ENCODE data around the gene MAPKAP1.
A peak's percentile ranks its signal among the peaks of the same experiment; 100 is the strongest.

The MAPKAP1 gene

DNA sequence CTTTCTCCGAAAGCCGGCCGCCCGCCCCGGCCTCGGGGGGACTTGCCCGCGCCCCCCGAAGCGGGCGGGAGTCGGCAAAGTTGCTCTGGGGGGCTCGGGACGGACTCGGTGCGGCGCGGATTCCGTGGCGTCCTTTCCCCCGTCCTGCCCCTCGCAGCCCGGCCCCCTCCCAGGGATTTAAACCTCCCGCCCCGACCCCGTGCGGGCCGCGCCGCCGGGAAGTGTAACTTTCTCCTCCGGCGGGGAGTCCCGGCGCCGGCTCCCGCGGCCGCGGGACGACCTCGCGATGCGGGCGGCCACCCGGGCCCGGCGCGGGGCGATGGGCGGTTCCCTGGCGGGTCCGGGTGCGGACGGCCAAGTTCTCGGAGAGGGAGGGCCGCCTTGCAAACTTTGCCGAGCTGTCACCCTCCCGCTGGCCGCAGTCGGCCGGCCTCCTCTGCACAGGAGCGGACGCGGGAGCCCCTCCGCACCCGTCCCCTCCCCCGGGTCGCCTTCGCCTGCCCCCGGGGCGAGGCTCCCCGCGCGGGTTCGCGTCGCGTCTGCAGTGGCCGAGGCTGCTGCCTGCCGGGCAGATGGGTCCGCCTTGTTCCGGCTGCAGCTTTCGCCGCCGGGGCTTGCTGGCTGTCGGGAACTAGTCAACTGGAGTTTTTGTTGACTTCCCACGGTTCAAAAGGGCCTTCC, 40.9 kb upstream of the MAPKAP1 start:
- peak overlapping the region; percentile 65 to 70 for H3K9ac ChIP-seq (ENCODE audit: low read depth in 1 of 2, low read length in 2 of 2)
- no peaks in the 10 kb centered on the region for H3K27me3 ChIP-seq (ENCODE audit: control insufficient read depth in 1 of 2, insufficient read depth in 2 of 2, low read length in 2 of 2)
- no peaks in the 10 kb centered on the region for H3K36me3 ChIP-seq (ENCODE audit: control insufficient read depth in 1 of 2, insufficient read depth in 2 of 2, low read length in 2 of 2)
- peaks cover 13 to 15% of the 10 kb centered on the region in 2 donors for H3K4me1 ChIP-seq (ENCODE audit: control insufficient read depth in 1 of 2, insufficient read depth in 2 of 2, low read length in 2 of 2)
- H3K27ac ChIP-seq (ENCODE audit: low read depth, low read length): no peak overlapping the region
- H3K4me3 ChIP-seq (ENCODE audit: low read depth in 1 of 2, low read length in 2 of 2): peak overlapping the region; percentile 82 to 86
- no peaks in the 10 kb centered on the region for H3K9me3 ChIP-seq (ENCODE audit: control insufficient read depth in 1 of 2, low read length in 2 of 2)

DNA sequence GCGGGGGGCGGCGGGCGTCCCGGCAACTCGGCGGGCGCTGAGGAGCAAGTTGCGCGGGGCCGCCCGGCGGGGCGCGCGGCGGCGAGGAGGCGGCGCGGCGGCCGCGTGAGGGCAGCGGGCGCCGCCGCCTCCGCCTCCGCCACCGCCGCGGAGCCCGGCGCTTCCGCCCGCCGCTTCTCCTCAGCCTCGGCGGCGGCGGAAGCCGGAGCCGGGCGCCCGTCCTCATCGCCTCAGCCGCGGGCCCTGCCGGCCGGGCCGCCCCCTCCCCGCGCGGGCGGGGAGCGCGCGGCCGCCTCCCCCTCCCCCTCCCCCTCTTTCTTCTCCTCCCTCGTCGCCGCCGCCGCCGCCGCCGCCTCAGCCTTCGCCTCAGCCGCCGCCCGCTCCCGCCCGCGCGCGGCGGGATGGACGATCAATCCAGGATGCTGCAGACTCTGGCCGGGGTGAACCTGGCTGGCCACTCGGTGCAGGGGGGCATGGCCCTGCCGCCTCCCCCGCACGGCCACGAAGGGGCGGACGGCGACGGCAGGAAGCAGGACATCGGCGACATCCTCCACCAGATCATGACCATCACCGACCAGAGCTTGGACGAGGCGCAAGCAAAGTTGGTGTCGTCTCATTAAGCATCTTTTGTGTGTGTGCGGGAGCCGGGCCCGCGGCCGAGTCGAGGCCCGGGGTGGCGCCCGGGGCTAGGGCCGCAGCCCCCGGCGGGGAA, 40.2 kb upstream of the MAPKAP1 start, which contains the start of gene PBX3:
Gene PBX3, plus strand, starts transcription at position 321 of the 712 bp plus-strand sequence.
- Histone ChIP-seq H3K9me3 (ENCODE audit: control insufficient read depth in 1 of 2, low read length in 2 of 2) (no peaks in the 10 kb centered on the region), H3K4me3 (ENCODE audit: low read depth in 1 of 2, low read length in 2 of 2) (peak within 1 kb of the TSS; percentile 83 to 86), H3K4me1 (ENCODE audit: control insufficient read depth in 1 of 2, insufficient read depth in 2 of 2, low read length in 2 of 2) (peaks cover 13 to 15% of the 10 kb centered on the region in 2 donors), H3K27me3 (ENCODE audit: control insufficient read depth in 1 of 2, insufficient read depth in 2 of 2, low read length in 2 of 2) (no peaks in the 10 kb centered on the region), H3K9ac (ENCODE audit: low read depth in 1 of 2, low read length in 2 of 2) (peak within 1 kb of the TSS; percentile 65 to 70), H3K36me3 (ENCODE audit: control insufficient read depth in 1 of 2, insufficient read depth in 2 of 2, low read length in 2 of 2) (no peaks in the 10 kb centered on the region), H3K27ac (ENCODE audit: low read depth, low read length) (peak within 1 kb of the TSS; percentile 76)

- Histone ChIP-seq H3K4me3 (ENCODE audit: low read depth in 1 of 2, low read length in 2 of 2) (no peak overlapping the region), H3K9ac (ENCODE audit: low read depth in 1 of 2, low read length in 2 of 2) (no peak overlapping the region), H3K27me3 (ENCODE audit: control insufficient read depth in 1 of 2, insufficient read depth in 2 of 2, low read length in 2 of 2) (no peaks in the 10 kb centered on the region), H3K27ac (ENCODE audit: low read depth, low read length) (no peak overlapping the region), H3K36me3 (ENCODE audit: control insufficient read depth in 1 of 2, insufficient read depth in 2 of 2, low read length in 2 of 2) (no peaks in the 10 kb centered on the region), H3K9me3 (ENCODE audit: control insufficient read depth in 1 of 2, low read length in 2 of 2) (no peaks in the 10 kb centered on the region), H3K4me1 (ENCODE audit: control insufficient read depth in 1 of 2, insufficient read depth in 2 of 2, low read length in 2 of 2) (peaks cover 13 to 15% of the 10 kb centered on the region in 2 donors)
Observed at GRCh38 chr9:125746774-125747052, 39.7 kb upstream of the MAPKAP1 start.

GRCh38 chr9:125746017-125746773, 39.2 kb upstream of the MAPKAP1 start:
- peak overlapping the region in 1 of 2 donors; percentile 51 for H3K9ac ChIP-seq (ENCODE audit: low read depth in 1 of 2, low read length in 2 of 2)

GRCh38 chr9:125745682-125746016, 38.6 kb upstream of the MAPKAP1 start:
- Histone ChIP-seq H3K4me1 (ENCODE audit: control insufficient read depth in 1 of 2, insufficient read depth in 2 of 2, low read length in 2 of 2) (peaks cover 13 to 15% of the 10 kb centered on the region in 2 donors), H3K27ac (ENCODE audit: low read depth, low read length) (no peak overlapping the region), H3K36me3 (ENCODE audit: control insufficient read depth in 1 of 2, insufficient read depth in 2 of 2, low read length in 2 of 2) (no peaks in the 10 kb centered on the region), H3K9ac (ENCODE audit: low read depth in 1 of 2, low read length in 2 of 2) (peak overlapping the region in 1 of 2 donors; percentile 51), H3K4me3 (ENCODE audit: low read depth in 1 of 2, low read length in 2 of 2) (peak overlapping the region; percentile 74 to 83), H3K27me3 (ENCODE audit: control insufficient read depth in 1 of 2, insufficient read depth in 2 of 2, low read length in 2 of 2) (no peaks in the 10 kb centered on the region), H3K9me3 (ENCODE audit: control insufficient read depth in 1 of 2, low read length in 2 of 2) (no peaks in the 10 kb centered on the region)

More at GRCh38 chr9:125746017-125746773, 39.2 kb upstream of the MAPKAP1 start:
- Histone ChIP-seq H3K27ac (ENCODE audit: low read depth, low read length) (peak overlapping the region; percentile 76), H3K36me3 (ENCODE audit: control insufficient read depth in 1 of 2, insufficient read depth in 2 of 2, low read length in 2 of 2) (no peaks in the 10 kb centered on the region), H3K4me3 (ENCODE audit: low read depth in 1 of 2, low read length in 2 of 2) (peak overlapping the region; percentile 74 to 83), H3K4me1 (ENCODE audit: control insufficient read depth in 1 of 2, insufficient read depth in 2 of 2, low read length in 2 of 2) (peaks cover 13 to 15% of the 10 kb centered on the region in 2 donors), H3K27me3 (ENCODE audit: control insufficient read depth in 1 of 2, insufficient read depth in 2 of 2, low read length in 2 of 2) (no peaks in the 10 kb centered on the region), H3K9me3 (ENCODE audit: control insufficient read depth in 1 of 2, low read length in 2 of 2) (no peaks in the 10 kb centered on the region)

GRCh38 chr9:125745018-125745417, 38.0 kb upstream of the MAPKAP1 start:
- Histone ChIP-seq H3K36me3 (ENCODE audit: control insufficient read depth in 1 of 2, insufficient read depth in 2 of 2, low read length in 2 of 2) (no peaks in the 10 kb centered on the region), H3K27me3 (ENCODE audit: control insufficient read depth in 1 of 2, insufficient read depth in 2 of 2, low read length in 2 of 2) (no peaks in the 10 kb centered on the region), H3K9me3 (ENCODE audit: control insufficient read depth in 1 of 2, low read length in 2 of 2) (no peaks in the 10 kb centered on the region), H3K4me1 (ENCODE audit: control insufficient read depth in 1 of 2, insufficient read depth in 2 of 2, low read length in 2 of 2) (peaks cover 13 to 15% of the 10 kb centered on the region in 2 donors), H3K4me3 (ENCODE audit: low read depth in 1 of 2, low read length in 2 of 2) (no peak overlapping the region), H3K9ac (ENCODE audit: low read depth in 1 of 2, low read length in 2 of 2) (no peak overlapping the region), H3K27ac (ENCODE audit: low read depth, low read length) (no peak overlapping the region)

DNA sequence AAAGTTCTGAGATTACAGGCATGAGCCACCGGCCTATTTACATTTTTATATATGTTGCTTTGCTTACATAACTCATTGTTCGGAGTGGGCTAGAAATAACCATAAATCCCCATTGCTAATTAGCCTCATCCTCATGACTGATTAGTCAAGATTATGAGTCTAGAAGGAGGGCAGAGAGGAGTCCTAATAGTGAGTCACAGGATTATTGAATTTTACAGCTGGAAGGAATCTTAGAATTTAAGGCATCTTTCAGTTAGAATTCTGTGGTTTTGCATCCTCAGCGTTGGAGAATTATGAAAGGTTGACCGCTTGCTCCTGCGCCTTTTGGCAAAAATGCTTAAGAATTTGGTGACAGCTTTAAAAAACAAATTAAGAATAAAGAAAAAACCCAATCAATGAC, 37.6 kb upstream of the MAPKAP1 start:
- Histone ChIP-seq H3K4me1 (ENCODE audit: control insufficient read depth in 1 of 2, insufficient read depth in 2 of 2, low read length in 2 of 2) (peaks cover 13 to 15% of the 10 kb centered on the region in 2 donors), H3K9me3 (ENCODE audit: control insufficient read depth in 1 of 2, low read length in 2 of 2) (no peaks in the 10 kb centered on the region), H3K4me3 (ENCODE audit: low read depth in 1 of 2, low read length in 2 of 2) (no peak overlapping the region), H3K27ac (ENCODE audit: low read depth, low read length) (no peak overlapping the region), H3K9ac (ENCODE audit: low read depth in 1 of 2, low read length in 2 of 2) (no peak overlapping the region), H3K36me3 (ENCODE audit: control insufficient read depth in 1 of 2, insufficient read depth in 2 of 2, low read length in 2 of 2) (no peaks in the 10 kb centered on the region), H3K27me3 (ENCODE audit: control insufficient read depth in 1 of 2, insufficient read depth in 2 of 2, low read length in 2 of 2) (no peaks in the 10 kb centered on the region)

- Histone ChIP-seq H3K9ac (ENCODE audit: low read depth in 1 of 2, low read length in 2 of 2) (no peak overlapping the region), H3K4me1 (ENCODE audit: control insufficient read depth in 1 of 2, insufficient read depth in 2 of 2, low read length in 2 of 2) (peaks cover 12 to 15% of the 10 kb centered on the region in 2 donors), H3K4me3 (ENCODE audit: low read depth in 1 of 2, low read length in 2 of 2) (no peak overlapping the region), H3K9me3 (ENCODE audit: control insufficient read depth in 1 of 2, low read length in 2 of 2) (no peaks in the 10 kb centered on the region), H3K27me3 (ENCODE audit: control insufficient read depth in 1 of 2, insufficient read depth in 2 of 2, low read length in 2 of 2) (no peaks in the 10 kb centered on the region), H3K36me3 (ENCODE audit: control insufficient read depth in 1 of 2, insufficient read depth in 2 of 2, low read length in 2 of 2) (no peaks in the 10 kb centered on the region), H3K27ac (ENCODE audit: low read depth, low read length) (no peak overlapping the region)
Observed at GRCh38 chr9:125743682-125744428, 36.8 kb upstream of the MAPKAP1 start.

DNA sequence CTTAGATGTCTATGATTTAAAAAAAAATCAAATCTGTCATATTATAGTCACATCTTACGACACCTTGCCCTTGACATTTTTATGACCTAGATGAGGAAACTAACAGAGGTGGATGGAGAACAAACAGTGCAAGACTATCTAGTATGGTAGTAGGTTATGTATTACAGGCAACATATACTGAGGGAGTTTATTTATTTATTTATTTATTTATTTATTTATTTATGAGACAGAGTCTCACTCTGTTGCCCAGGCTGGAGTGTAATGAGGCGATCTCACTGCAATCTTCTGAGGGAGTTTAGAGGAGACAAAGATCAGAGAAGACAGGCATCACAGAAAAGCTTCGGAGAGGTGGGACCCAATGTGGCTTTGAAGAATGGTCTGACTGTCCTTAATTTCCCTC, 35.6 kb upstream of the MAPKAP1 start:
- no peaks in the 10 kb centered on the region for H3K9me3 ChIP-seq (ENCODE audit: control insufficient read depth in 1 of 2, low read length in 2 of 2)
- no peak overlapping the region for H3K9ac ChIP-seq (ENCODE audit: low read depth in 1 of 2, low read length in 2 of 2)
- no peak overlapping the region for H3K27ac ChIP-seq (ENCODE audit: low read depth, low read length)
- H3K36me3 ChIP-seq (ENCODE audit: control insufficient read depth in 1 of 2, insufficient read depth in 2 of 2, low read length in 2 of 2): no peaks in the 10 kb centered on the region
- no peaks in the 10 kb centered on the region for H3K27me3 ChIP-seq (ENCODE audit: control insufficient read depth in 1 of 2, insufficient read depth in 2 of 2, low read length in 2 of 2)
- H3K4me3 ChIP-seq (ENCODE audit: low read depth in 1 of 2, low read length in 2 of 2): no peak overlapping the region
- peaks cover 7 to 11% of the 10 kb centered on the region in 2 donors for H3K4me1 ChIP-seq (ENCODE audit: control insufficient read depth in 1 of 2, insufficient read depth in 2 of 2, low read length in 2 of 2)

Data from duodenal mucosa (tissue), 2 donors.